ACC112 (cell line): ENCODE data around the gene TFAP2C.
"Not testable (repeated sequence)": the region's sequence is repeated elsewhere in the genome, so short reads cannot be mapped to it uniquely, and the experiment has no call there.

ENCODE experiments used
- H2AFZ ChIP-seq: fragments of 200-600 bp; sonication (generic); one replicate; pipeline ENCODE4 v1.6.0; 2017; ENCODE audit warnings: antibody characterized with exemption, low read length; ENCODE audit not compliant: unreplicated experiment
- H3K27ac ChIP-seq: fragments of 200-600 bp; sonication (generic); 2 replicates; pipeline ENCODE4 v1.5.1; 2014; ENCODE audit warnings: low read depth, mild to moderate bottlenecking, antibody characterized with exemption, low read length, moderate library complexity
- H3K27me3 ChIP-seq: fragments of 200-600 bp; sonication (generic); 2 replicates; pipeline ENCODE4 v1.6.1; 2014; ENCODE audit warnings: mild to moderate bottlenecking, antibody characterized with exemption, low read length, moderate library complexity, mixed read lengths; ENCODE audit not compliant: insufficient read depth
- H3K36me3 ChIP-seq: fragments of 200-600 bp; sonication (generic); 2 replicates; pipeline ENCODE4 v1.6.1; 2016; ENCODE audit warnings: mild to moderate bottlenecking, antibody characterized with exemption, low read length, moderate library complexity, mixed read lengths; ENCODE audit not compliant: insufficient read depth
- H3K4me1 ChIP-seq: fragments of 200-600 bp; sonication (generic); one replicate; pipeline ENCODE4 v1.6.1; 2016; ENCODE audit warnings: low read length, mixed read lengths; ENCODE audit not compliant: insufficient read depth, unreplicated experiment, control insufficient read depth
- H3K4me3 ChIP-seq: fragments of 200-600 bp; sonication (generic); 2 replicates; pipeline ENCODE4 v1.5.1; 2014; ENCODE audit warnings: mild to moderate bottlenecking, low read depth, low read length
- H3K79me2 ChIP-seq: fragments of 200-600 bp; sonication (generic); one replicate; pipeline ENCODE4 v1.6.0; 2016; ENCODE audit warnings: low read length; ENCODE audit not compliant: control insufficient read depth, unreplicated experiment, insufficient read depth

TFAP2C gene

GRCh38 chr20:56616716-56617115 lies 12.4 kb upstream of the TFAP2C start:
- H3K27ac ChIP-seq: no peak overlapping the region
- H3K36me3 ChIP-seq: no peaks in the 10 kb centered on the region
- H3K4me1 ChIP-seq: no peaks in the 10 kb centered on the region
- no peak overlapping the region for H3K4me3 ChIP-seq
- no peak overlapping the region for H2AFZ ChIP-seq
- H3K79me2 ChIP-seq: no peaks in the 10 kb centered on the region
- H3K27me3 ChIP-seq: no peaks in the 10 kb centered on the region

- Histone ChIP-seq H2AFZ (no peak overlapping the region), H3K36me3 (no peaks in the 10 kb centered on the region), H3K79me2 (no peaks in the 10 kb centered on the region), H3K4me1 (no peaks in the 10 kb centered on the region), H3K4me3 (no peak overlapping the region), H3K27me3 (no peaks in the 10 kb centered on the region), H3K27ac (no peak overlapping the region)
These were observed 11.6 kb upstream of the TFAP2C start for GRCh38 chr20:56617489-56617888.

GRCh38 chr20:56621730-56622129 lies 7.4 kb upstream of the TFAP2C start:
- Histone ChIP-seq H3K4me3 (no peak overlapping the region), H3K79me2 (no peaks in the 10 kb centered on the region), H3K4me1 (peaks cover 4% of the 10 kb centered on the region), H3K36me3 (no peaks in the 10 kb centered on the region), H3K27me3 (peaks cover 27% of the 10 kb centered on the region), H3K27ac (no peak overlapping the region), H2AFZ (no peak overlapping the region)

GRCh38 chr20:56623930-56624329 lies 5.2 kb upstream of the TFAP2C start:
- H3K27ac ChIP-seq, H3K79me2 ChIP-seq, H3K4me1 ChIP-seq, H3K36me3 ChIP-seq, H3K4me3 ChIP-seq, H2AFZ ChIP-seq: not testable (repeated sequence)
- H3K27me3 ChIP-seq: peaks cover 49% of the 10 kb centered on the region

- no peaks in the 10 kb centered on the region for H3K79me2 ChIP-seq
- H3K4me1 ChIP-seq: peaks cover 5% of the 10 kb centered on the region
- H3K27ac ChIP-seq: no peak overlapping the region
- no peaks in the 10 kb centered on the region for H3K36me3 ChIP-seq
- H3K4me3 ChIP-seq: no peak overlapping the region
- H3K27me3 ChIP-seq: peaks cover 60% of the 10 kb centered on the region
- H2AFZ ChIP-seq: no peak overlapping the region
These were observed 4.1 kb upstream of the TFAP2C start for GRCh38 chr20:56624786-56625681.

GRCh38 chr20:56625837-56626236 lies 3.3 kb upstream of the TFAP2C start:
- Histone ChIP-seq H3K79me2 (no peaks in the 10 kb centered on the region), H2AFZ (no peak overlapping the region), H3K4me1 (peaks cover 5% of the 10 kb centered on the region), H3K4me3 (no peak overlapping the region), H3K36me3 (no peaks in the 10 kb centered on the region), H3K27me3 (peaks cover 68% of the 10 kb centered on the region), H3K27ac (no peak overlapping the region)

GRCh38 chr20:56626367-56627121 lies 2.6 kb upstream of the TFAP2C start:
- 0 out of 2 replicates have a peak overlapping the region, but pooled peaks have one; percentile 15 for H3K4me3 ChIP-seq
- no peak overlapping the region for H3K27ac ChIP-seq
- H3K79me2 ChIP-seq: no peaks in the 10 kb centered on the region
- H2AFZ ChIP-seq: no peak overlapping the region
- peaks cover 5% of the 10 kb centered on the region for H3K4me1 ChIP-seq
- no peaks in the 10 kb centered on the region for H3K36me3 ChIP-seq
- H3K27me3 ChIP-seq: peaks cover 75% of the 10 kb centered on the region

- H3K4me3 ChIP-seq: no peak overlapping the region
- no peaks in the 10 kb centered on the region for H3K36me3 ChIP-seq
- no peak overlapping the region for H2AFZ ChIP-seq
- H3K27ac ChIP-seq: no peak overlapping the region
- H3K27me3 ChIP-seq: peaks cover 83% of the 10 kb centered on the region
- H3K4me1 ChIP-seq: peaks cover 5% of the 10 kb centered on the region
- no peaks in the 10 kb centered on the region for H3K79me2 ChIP-seq
These were observed 1.7 kb upstream of the TFAP2C start for GRCh38 chr20:56627122-56628014.

GRCh38 chr20:56628015-56628872 lies 862 bp upstream of the TFAP2C start:
- H3K36me3 ChIP-seq: no peaks in the 10 kb centered on the region
- H3K27ac ChIP-seq: no peak overlapping the region
- H3K79me2 ChIP-seq: no peaks in the 10 kb centered on the region
- peaks cover 89% of the 10 kb centered on the region for H3K27me3 ChIP-seq
- peaks cover 5% of the 10 kb centered on the region for H3K4me1 ChIP-seq
- H2AFZ ChIP-seq: no peak overlapping the region
- peak overlapping the region; percentile 52 for H3K4me3 ChIP-seq
